HG02870 (cell line): Measurements from ENCODE around the gene ATP6V0A1.
A peak's percentile ranks its signal among the peaks of the same experiment; 100 is the strongest.
"Not testable (repeated sequence)": the region's sequence is repeated elsewhere in the genome, so short reads cannot be mapped to it uniquely, and the experiment has no call there.

Source experiments
- ATAC-seq: cut with Tn5 transposase; IDR thresholded peaks from one replicate; pipeline ENCODE4 v1.9.1; 2021; ENCODE audit warnings: mild to moderate bottlenecking, moderate library complexity; ENCODE audit not compliant: unreplicated experiment

The ATP6V0A1 gene

GRCh38 chr17:42475835-42476234 is 17.2 kb downstream of the ATP6V0A1 start:
- ATAC-seq, result no peak

GRCh38 chr17:42476411-42476810 is 17.7 kb downstream of the ATP6V0A1 start:
- no peak for ATAC-seq

- ATAC-seq, result no peak
Observed at GRCh38 chr17:42477173-42477572, 18.5 kb downstream of the ATP6V0A1 start.

GRCh38 chr17:42477824-42478223 is 19.1 kb downstream of the ATP6V0A1 start:
- not testable (repeated sequence) for ATAC-seq

GRCh38 chr17:42484304-42484703 is 25.6 kb downstream of the ATP6V0A1 start:
- ATAC-seq, result no peak

GRCh38 chr17:42485680-42486079 is 27.0 kb downstream of the ATP6V0A1 start:
- ATAC-seq, result no peak

GRCh38 chr17:42488032-42488431 is 29.4 kb downstream of the ATP6V0A1 start:
- ATAC-seq, result no peak

GRCh38 chr17:42493319-42493718 is 34.6 kb downstream of the ATP6V0A1 start:
- ATAC-seq, result no peak

GRCh38 chr17:42494673-42495072 is 36.0 kb downstream of the ATP6V0A1 start:
- ATAC-seq, result no peak

- ATAC-seq, result no peak
Observed at GRCh38 chr17:42498828-42499227, 40.1 kb downstream of the ATP6V0A1 start.

GRCh38 chr17:42502091-42502490 is 43.4 kb downstream of the ATP6V0A1 start:
- no peak for ATAC-seq

- ATAC-seq, result no peak
Observed at GRCh38 chr17:42502926-42503325, 44.2 kb downstream of the ATP6V0A1 start.

- no peak for ATAC-seq
Observed at GRCh38 chr17:42507671-42508070, 49.0 kb downstream of the ATP6V0A1 start.

GRCh38 chr17:42508426-42509165 is 49.9 kb downstream of the ATP6V0A1 start:
- no peak for ATAC-seq

GRCh38 chr17:42509409-42509808 is 50.7 kb downstream of the ATP6V0A1 start:
- ATAC-seq, result no peak

GRCh38 chr17:42509841-42510240 is 51.2 kb downstream of the ATP6V0A1 start:
- no peak for ATAC-seq

- no peak for ATAC-seq
Observed at GRCh38 chr17:42512246-42512645, 53.6 kb downstream of the ATP6V0A1 start.

- ATAC-seq, result peak; percentile 68
Observed at GRCh38 chr17:42512733-42513251, 54.1 kb downstream of the ATP6V0A1 start.

- no peak for ATAC-seq
Observed at GRCh38 chr17:42513686-42514085, 55.0 kb downstream of the ATP6V0A1 start.

- no peak for ATAC-seq
Observed at GRCh38 chr17:42514279-42514678, 55.6 kb downstream of the ATP6V0A1 start.

- no peak for ATAC-seq
Observed at GRCh38 chr17:42514867-42515266, 56.2 kb downstream of the ATP6V0A1 start.

GRCh38 chr17:42517516-42517915 is 58.8 kb downstream of the ATP6V0A1 start:
- ATAC-seq, result no peak
